ENCODE results near the gene CDK16.

The CDK16 gene

GRCh38 chrX:47218280-47218919 lies at the start of gene CDK16:
TSS of gene CDK16 (plus strand) at chrX:47218681. CDS start at chrX:47223558, 4,877 bp downstream.
- peak; percentile 41 to 77 for DNase-seq (ENCODE audit: low read depth in 2 of 2)

- no peak for DNase-seq (ENCODE audit: low read depth in 2 of 2)
Observed at GRCh38 chrX:47169273-47169672, 49.2 kb upstream of the CDK16 start.

- DNase-seq (ENCODE audit: low read depth in 2 of 2): no peak
Observed at GRCh38 chrX:47169726-47170515, 48.6 kb upstream of the CDK16 start.

- DNase-seq (ENCODE audit: low read depth in 2 of 2): no peak
Observed at GRCh38 chrX:47170861-47171692, 47.4 kb upstream of the CDK16 start.

- no peak for DNase-seq (ENCODE audit: low read depth in 2 of 2)
Observed at GRCh38 chrX:47171996-47172395, 46.5 kb upstream of the CDK16 start.

- no peak for DNase-seq (ENCODE audit: low read depth in 2 of 2)
Observed at GRCh38 chrX:47172549-47172948, 45.9 kb upstream of the CDK16 start.

- no peak for DNase-seq (ENCODE audit: low read depth in 2 of 2)
Observed at GRCh38 chrX:47172971-47173792, 45.3 kb upstream of the CDK16 start.

GRCh38 chrX:47174376-47174775 lies 44.1 kb upstream of the CDK16 start:
- no peak for DNase-seq (ENCODE audit: low read depth in 2 of 2)

- no peak for DNase-seq (ENCODE audit: low read depth in 2 of 2)
Observed at GRCh38 chrX:47174846-47175587, 43.5 kb upstream of the CDK16 start.

GRCh38 chrX:47175588-47175980 lies 42.9 kb upstream of the CDK16 start:
- no peak for DNase-seq (ENCODE audit: low read depth in 2 of 2)

GRCh38 chrX:47176101-47176740 lies 42.3 kb upstream of the CDK16 start:
- DNase-seq (ENCODE audit: low read depth in 2 of 2): no peak

GRCh38 chrX:47177079-47177478 lies 41.4 kb upstream of the CDK16 start:
- no peak for DNase-seq (ENCODE audit: low read depth in 2 of 2)

- DNase-seq (ENCODE audit: low read depth in 2 of 2): no peak
Observed at GRCh38 chrX:47178337-47178736, 40.1 kb upstream of the CDK16 start.

- no peak for DNase-seq (ENCODE audit: low read depth in 2 of 2)
Observed at GRCh38 chrX:47179221-47179927, 39.1 kb upstream of the CDK16 start.

GRCh38 chrX:47179928-47180255 lies 38.6 kb upstream of the CDK16 start:
- no peak for DNase-seq (ENCODE audit: low read depth in 2 of 2)

- DNase-seq (ENCODE audit: low read depth in 2 of 2): no peak
Observed at GRCh38 chrX:47180346-47180745, 38.1 kb upstream of the CDK16 start.

- no peak for DNase-seq (ENCODE audit: low read depth in 2 of 2)
Observed at GRCh38 chrX:47181301-47181700, 37.2 kb upstream of the CDK16 start.

GRCh38 chrX:47182106-47182700 lies 36.3 kb upstream of the CDK16 start:
- DNase-seq (ENCODE audit: low read depth in 2 of 2): no peak

GRCh38 chrX:47184486-47184885 lies 34.0 kb upstream of the CDK16 start:
- no peak for DNase-seq (ENCODE audit: low read depth in 2 of 2)
